ENCODE measurements around the gene UST.

DNA sequence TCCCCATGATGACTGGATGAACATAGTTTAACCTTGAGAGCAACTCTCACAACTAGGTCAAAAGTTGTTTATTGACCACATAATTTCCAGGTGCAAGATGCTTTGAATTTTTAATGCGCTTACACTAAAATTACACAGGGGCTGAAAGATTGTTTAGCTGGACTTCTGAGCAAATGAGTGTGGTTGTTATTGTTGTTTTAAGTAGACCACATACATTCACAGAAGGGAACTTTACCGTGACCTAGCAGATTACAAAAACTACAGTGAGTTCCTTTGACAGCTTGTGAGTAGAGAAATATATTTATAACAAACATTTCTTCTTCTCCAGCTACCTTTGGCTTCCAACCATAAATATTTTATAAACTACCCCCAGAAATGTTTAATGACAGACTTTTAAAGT lies 178.9 kb downstream of the UST start:
- TF ChIP-seq YY1 (IDR thresholded peaks at IDR 0.05; ENCODE audit: insufficient read depth, insufficient read length) (no peak), SUZ12 (IDR thresholded peaks at IDR 0.05; ENCODE audit: extremely low read depth, insufficient read depth, insufficient read length) (no peak)

All from NT2/D1 (cell line).